Fibroblast of pulmonary artery (primary cell): ENCODE data around the gene CRHR1.

Experiments used
- DNase-seq: peaks from one replicate; pipeline ENCODE4 v3.0.0-alpha.2; 2010; ENCODE audit warnings: low read depth
- H3K4me3 ChIP-seq: replicated peaks from 2 replicates; pipeline ENCODE4 v1.5.1; 2011; ENCODE audit warnings: low read depth, mild to moderate bottlenecking, control low read depth, low read length, moderate library complexity
- CTCF ChIP-seq: IDR thresholded peaks from 2 replicates; pipeline ENCODE4 v1.5.1; 2011; ENCODE audit warnings: mild to moderate bottlenecking, control low read depth, low read length, inconsistent platforms; ENCODE audit errors: missing control alignments

Gene CRHR1

GRCh38 chr17:45792437-45792836 is 8.3 kb downstream of the CRHR1 start:
- TF ChIP-seq CTCF, result no peak
- no peak for DNase-seq
- no peak overlapping the region for H3K4me3 ChIP-seq

- peak; percentile 35 for DNase-seq
Observed at GRCh38 chr17:45792995-45793755, 9.1 kb downstream of the CRHR1 start.

GRCh38 chr17:45793999-45794540 is 9.9 kb downstream of the CRHR1 start:
- H3K4me3 ChIP-seq, result no peak overlapping the region
- no peak for TF ChIP-seq CTCF
- DNase-seq, result no peak

More at GRCh38 chr17:45792995-45793755, 9.1 kb downstream of the CRHR1 start:
- TF ChIP-seq CTCF, result no peak
- H3K4me3 ChIP-seq, result no peak overlapping the region

- TF ChIP-seq CTCF, result no peak
- DNase-seq, result no peak
- H3K4me3 ChIP-seq, result no peak overlapping the region
Observed at GRCh38 chr17:45794840-45795239, 10.7 kb downstream of the CRHR1 start.

GRCh38 chr17:45800816-45801215 is 16.7 kb downstream of the CRHR1 start:
- no peak overlapping the region for H3K4me3 ChIP-seq
- no peak for TF ChIP-seq CTCF
- no peak for DNase-seq

- no peak for DNase-seq
- TF ChIP-seq CTCF, result no peak
- no peak overlapping the region for H3K4me3 ChIP-seq
Observed at GRCh38 chr17:45801421-45801820, 17.3 kb downstream of the CRHR1 start.

- no peak for DNase-seq
- TF ChIP-seq CTCF, result no peak
Observed at GRCh38 chr17:45808845-45809244, 24.7 kb downstream of the CRHR1 start.

More at GRCh38 chr17:45808845-45809244, 24.7 kb downstream of the CRHR1 start:
- no peak overlapping the region for H3K4me3 ChIP-seq
